Tibial nerve (tissue), 4 donors: ENCODE results near the gene GGNBP2. TPM values are rescaled to one million over a fixed set of nuclear protein-coding genes. Genes with fewer than 3 reads are reported as not detected.

Experiments
- DNase-seq, 2 donors: peaks; one replicate each; pipeline ENCODE4 v3.0.0-alpha.2; 2019; ENCODE audit warnings: low spot score in 2 of 2
- H3K27ac ChIP-seq, 4 donors: fragments of 200-600 bp; sonication (generic) in 3 of 4; one replicate each; pipeline ENCODE4 v1.5.1; 2017 to 2019; ENCODE audit warnings: mild to moderate bottlenecking in 1 of 4
- H3K27me3 ChIP-seq, 2 donors: fragments of 200-600 bp; sonication (generic) in 1 of 2; one replicate each; pipeline versions ENCODE4 v1.5.1 to v1.6.0; 2017 to 2019
- H3K36me3 ChIP-seq, 3 donors: fragments of 200-600 bp; sonication (generic); one replicate each; pipeline ENCODE4 v1.5.1; 2018 to 2019
- H3K4me1 ChIP-seq, 4 donors: fragments of 200-600 bp; sonication (generic) in 3 of 4; one replicate each; pipeline ENCODE4 v1.5.1; 2017 to 2019
- H3K4me3 ChIP-seq, 4 donors: fragments of 200-600 bp; sonication (generic) in 3 of 4; one replicate each; pipeline ENCODE4 v1.5.1; 2017 to 2019; ENCODE audit warnings: mild to moderate bottlenecking in 1 of 4, moderate library complexity in 1 of 4
- H3K9me3 ChIP-seq, 4 donors: fragments of 200-600 bp; sonication (generic) in 3 of 4; one replicate each; pipeline ENCODE4 v1.5.1; 2017 to 2019
- CTCF ChIP-seq, 5 experiments: fragments of 200-600 bp in 3 of 5; fragments of 450-650 bp in 2 of 5; sonication (generic) in 3 of 5; IDR thresholded peaks; one replicate each; pipeline ENCODE4 v1.5.1; 2016 to 2019; ENCODE audit warnings: antibody characterized with exemption in 5 of 5, mild to moderate bottlenecking in 3 of 5, moderate library complexity in 2 of 5
- EP300 ChIP-seq, 2 donors: sonication (generic); formaldehyde crosslinking; IDR thresholded peaks; one replicate each; pipeline ENCODE4 v1.6.1; 2017; ENCODE audit warnings: antibody characterized with exemption in 2 of 2, mild to moderate bottlenecking in 1 of 2
- POLR2A ChIP-seq, 2 donors: fragments of 450-650 bp; IDR thresholded peaks; one replicate each; pipeline ENCODE4 v1.6.1; 2017; ENCODE audit warnings: antibody characterized with exemption in 2 of 2, mild to moderate bottlenecking in 2 of 2, moderate library complexity in 2 of 2
- WGBS, 2 donors: methylation state at CpG; one replicate each; pipeline ENCODE4 v1.1.5; 2018; 5-methylcytosine and 5-hydroxymethylcytosine counted together
- total RNA-seq, 4 donors: library from RNA; depleted of rRNA; stranded (reverse); fragments of >200 nt; gene quantifications; one replicate each; pipeline ENCODE4 v1.1.0, GENCODE V29; 2016

The GGNBP2 gene
- total RNA-seq, 4 donors from 2014 or later: 53.6 to 107 (median 79.4) TPM

- Histone ChIP-seq H3K36me3 (no peaks in the 10 kb centered on the region), H3K27me3 (peaks cover 0 to 19% of the 10 kb centered on the region in 2 donors), H3K9me3 (no peaks in the 10 kb centered on the region), H3K4me1 (peaks cover 0 to 11% (median 0%) of the 10 kb centered on the region in 4 donors), H3K27ac (no peak overlapping the region), H3K4me3 (no peak overlapping the region)
- DNase-seq: no peak
- 93 to 100% methylated on average over 2 of the region's 2 CpGs for WGBS, 2 donors
- no peak for TF ChIP-seq CTCF (IDR thresholded peaks at IDR 0.05)
- TF ChIP-seq EP300 (IDR thresholded peaks at IDR 0.05): no peak
- no peak for TF ChIP-seq POLR2A (IDR thresholded peaks at IDR 0.05)
Observed at GRCh38 chr17:36628576-36628975, 83.9 kb downstream of the GGNBP2 start.

- Histone ChIP-seq H3K36me3 (no peaks in the 10 kb centered on the region), H3K27me3 (peaks cover 0 to 27% of the 10 kb centered on the region in 2 donors), H3K4me1 (peaks cover 0 to 12% (median 0%) of the 10 kb centered on the region in 4 donors), H3K9me3 (no peaks in the 10 kb centered on the region), H3K4me3 (no peak overlapping the region), H3K27ac (no peak overlapping the region)
- peak; percentile 66 to 77 for DNase-seq
- TF ChIP-seq EP300 (IDR thresholded peaks at IDR 0.05) (no peak), CTCF (IDR thresholded peaks at IDR 0.05) (peak; percentile 93 to 100 (median 95))
- 17 to 23% methylated on average over 9 to 11 of the region's 14 CpGs for WGBS, 2 donors
Observed at GRCh38 chr17:36629252-36629847, 84.6 kb downstream of the GGNBP2 start.

GRCh38 chr17:36629970-36630502 lies 85.3 kb downstream of the GGNBP2 start:
- Histone ChIP-seq H3K9me3 (no peaks in the 10 kb centered on the region), H3K4me1 (peaks cover 0 to 12% (median 0%) of the 10 kb centered on the region in 4 donors), H3K27me3 (peaks cover 0 to 33% of the 10 kb centered on the region in 2 donors), H3K27ac (no peak overlapping the region), H3K4me3 (no peak overlapping the region), H3K36me3 (no peaks in the 10 kb centered on the region)
- 76 to 79% methylated on average over 8 of the region's 8 CpGs for WGBS, 2 donors
- TF ChIP-seq EP300 (IDR thresholded peaks at IDR 0.05) (no peak), CTCF (IDR thresholded peaks at IDR 0.05) (no peak), POLR2A (IDR thresholded peaks at IDR 0.05) (no peak)
- DNase-seq: no peak

- 74 to 81% methylated on average over 4 of the region's 4 CpGs for WGBS, 2 donors
- no peak for DNase-seq
- no peak overlapping the region for H3K27ac ChIP-seq
- TF ChIP-seq CTCF (IDR thresholded peaks at IDR 0.05): no peak
- TF ChIP-seq EP300 (IDR thresholded peaks at IDR 0.05): no peak
- no peak for TF ChIP-seq POLR2A (IDR thresholded peaks at IDR 0.05)
- H3K4me3 ChIP-seq: no peak overlapping the region
- peaks cover 0 to 41% of the 10 kb centered on the region in 2 donors for H3K27me3 ChIP-seq
- no peaks in the 10 kb centered on the region for H3K9me3 ChIP-seq
- H3K36me3 ChIP-seq: no peaks in the 10 kb centered on the region
- H3K4me1 ChIP-seq: peaks cover 0 to 12% (median 0%) of the 10 kb centered on the region in 4 donors
Observed at GRCh38 chr17:36631022-36631421, 86.3 kb downstream of the GGNBP2 start.

GRCh38 chr17:36632916-36633771 lies 88.4 kb downstream of the GGNBP2 start:
- H3K27me3 ChIP-seq: peaks cover 0 to 53% of the 10 kb centered on the region in 2 donors
- peaks cover 0 to 12% (median 0%) of the 10 kb centered on the region in 4 donors for H3K4me1 ChIP-seq
- H3K9me3 ChIP-seq: no peaks in the 10 kb centered on the region
- no peaks in the 10 kb centered on the region for H3K36me3 ChIP-seq
- no peak for DNase-seq
- 21 to 25% methylated on average over 18 of the region's 18 CpGs for WGBS, 2 donors
- TF ChIP-seq POLR2A (IDR thresholded peaks at IDR 0.05) (no peak), EP300 (IDR thresholded peaks at IDR 0.05) (no peak), CTCF (IDR thresholded peaks at IDR 0.05) (no peak)
- no peak overlapping the region for H3K4me3 ChIP-seq
- H3K27ac ChIP-seq: no peak overlapping the region
